ENCODE measurements around the gene DGKB. TPM values are rescaled to one million over a fixed set of nuclear protein-coding genes. Genes with fewer than 3 reads are reported as not detected.

DGKB gene
- total and polyA plus RNA-seq, 7 experiments from 2014 or later, result not detected

DNA sequence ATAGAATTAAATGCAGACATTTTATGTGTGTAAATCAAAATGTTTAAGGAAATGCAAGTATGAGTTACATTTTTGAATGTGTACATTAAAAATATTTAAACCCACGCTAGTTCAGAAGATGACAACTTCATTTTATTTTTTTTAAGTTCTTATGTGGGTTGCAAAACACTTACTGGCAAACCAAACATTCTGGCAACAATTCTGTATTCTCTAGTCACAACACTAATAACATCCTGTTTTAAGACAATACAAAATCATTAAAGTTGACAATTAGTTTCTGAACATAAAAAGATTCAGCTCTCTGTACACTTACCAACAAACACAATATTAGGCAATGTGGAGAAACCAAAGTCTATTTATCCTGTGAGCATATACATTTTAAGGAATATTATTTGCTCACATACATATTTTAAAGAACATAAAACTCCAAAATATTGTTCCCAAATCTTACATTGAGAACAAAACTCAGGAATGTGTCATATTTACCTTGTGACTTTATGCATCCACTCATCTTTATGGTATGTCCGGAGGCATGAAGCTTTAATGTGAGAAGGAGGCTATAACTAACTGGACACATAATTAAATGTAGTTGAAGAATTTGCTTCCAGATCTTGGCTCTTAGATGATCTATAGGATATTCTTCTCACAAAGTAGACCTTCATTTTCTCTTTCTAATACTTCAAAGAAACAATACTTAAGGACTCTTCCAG, 134.7 kb downstream of the DGKB start:
- no peaks in the 10 kb centered on the region for H3K4me1 Mint-ChIP-seq
- intact Hi-C loops (cut with micrococcal nuclease), result no loop called here
- POLR2A ChIA-PET, result no interaction called here
- no peaks in the 10 kb centered on the region for H3K36me3 Mint-ChIP-seq
- H3K36me3 ChIP-seq (ENCODE audit: control insufficient read depth in 2 of 3, insufficient read depth in 3 of 3, low read length in 3 of 3), result no peaks in the 10 kb centered on the region
- H3K4me1 ChIP-seq (ENCODE audit: control insufficient read depth in 2 of 2, insufficient read depth in 2 of 2, low read length in 2 of 2), result no peaks in the 10 kb centered on the region
- CTCF ChIA-PET, result no interaction called here
- H3K27ac ChIP-seq (ENCODE audit: low read depth, low read length), result no peak overlapping the region
- H3K4me3 Mint-ChIP-seq, result no peak overlapping the region
- DNase-seq, result no peak
- H3K9me3 Mint-ChIP-seq, result peaks cover 0 to 9% (median 3%) of the 10 kb centered on the region in 11 donors
- H3K9me3 ChIP-seq (ENCODE audit: control insufficient read depth in 2 of 3, low read length in 3 of 3), result no peaks in the 10 kb centered on the region
- no peaks in the 10 kb centered on the region for H3K27me3 Mint-ChIP-seq
- ATAC-seq, result no peak
- H3K4me3 ChIP-seq (ENCODE audit: low read length), result no peak overlapping the region
- H3K27ac Mint-ChIP-seq, result no peak overlapping the region
- H3K27me3 ChIP-seq (ENCODE audit: control insufficient read depth in 2 of 2, insufficient read depth in 2 of 2, low read length in 2 of 2), result no peaks in the 10 kb centered on the region

DNA sequence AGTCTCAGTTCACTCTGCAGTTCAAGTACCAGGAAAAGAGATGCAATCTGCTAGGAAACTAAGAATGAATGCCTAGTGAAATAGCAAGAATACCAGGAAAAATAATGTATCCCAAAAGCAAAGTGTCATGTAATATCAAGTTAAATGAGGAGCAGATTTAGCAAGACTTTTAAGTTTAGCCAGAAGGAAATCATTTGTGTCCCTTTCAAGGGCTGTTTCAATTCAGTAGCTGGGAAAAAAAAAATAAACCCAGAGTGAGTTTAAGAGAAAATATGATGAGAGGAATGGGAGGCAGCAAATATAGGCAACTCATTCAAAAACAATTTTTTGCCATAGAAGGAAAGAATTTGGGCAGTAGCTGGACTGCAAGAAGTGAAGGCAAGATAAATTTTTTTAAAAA, 135.8 kb downstream of the DGKB start:
- ChIA-PET POLR2A (interaction anchor here (0.6 kb wide), 1 partner anchor 373 kb away, joined by 6 read pairs; no protein-coding TSS in a partner anchor), CTCF (no interaction called here)
- H3K36me3 Mint-ChIP-seq, result no peaks in the 10 kb centered on the region
- H3K9me3 ChIP-seq (ENCODE audit: control insufficient read depth in 2 of 3, low read length in 3 of 3), result no peaks in the 10 kb centered on the region
- no peak overlapping the region for H3K27ac Mint-ChIP-seq
- no peak overlapping the region for H3K4me3 ChIP-seq (ENCODE audit: low read length)
- no peak for ATAC-seq
- no peak for DNase-seq
- H3K4me1 Mint-ChIP-seq, result no peaks in the 10 kb centered on the region
- intact Hi-C loops (cut with micrococcal nuclease), result no loop called here
- no peaks in the 10 kb centered on the region for H3K27me3 Mint-ChIP-seq
- H3K27ac ChIP-seq (ENCODE audit: low read depth, low read length), result no peak overlapping the region
- no peak overlapping the region for H3K4me3 Mint-ChIP-seq
- H3K9me3 Mint-ChIP-seq, result peaks cover 0 to 10% (median under 1%) of the 10 kb centered on the region in 11 donors
- no peaks in the 10 kb centered on the region for H3K36me3 ChIP-seq (ENCODE audit: control insufficient read depth in 2 of 3, insufficient read depth in 3 of 3, low read length in 3 of 3)
- H3K27me3 ChIP-seq (ENCODE audit: control insufficient read depth in 2 of 2, insufficient read depth in 2 of 2, low read length in 2 of 2), result no peaks in the 10 kb centered on the region
- no peaks in the 10 kb centered on the region for H3K4me1 ChIP-seq (ENCODE audit: control insufficient read depth in 2 of 2, insufficient read depth in 2 of 2, low read length in 2 of 2)

DNA sequence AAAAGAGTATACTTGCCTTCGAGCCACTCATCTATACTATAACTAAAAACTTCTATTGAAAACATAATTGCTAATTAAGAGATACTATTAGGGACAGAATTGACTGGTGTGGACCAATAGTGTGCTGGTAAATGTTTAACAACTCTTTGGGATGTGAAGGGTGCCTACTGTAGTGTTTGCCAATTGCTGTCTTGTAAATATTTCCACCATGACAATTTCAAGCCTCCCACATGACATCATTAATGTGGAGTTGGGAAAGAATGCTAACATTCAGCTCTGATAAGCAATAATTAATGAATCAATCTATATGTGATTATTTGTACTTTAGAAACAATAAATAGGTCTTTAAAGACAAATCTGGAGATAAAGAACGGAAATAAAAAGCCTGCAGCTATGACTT, 136.8 kb downstream of the DGKB start:
- CTCF ChIA-PET, result no interaction called here
- POLR2A ChIA-PET, result no interaction called here
- Mint-ChIP-seq H3K4me3 (no peak overlapping the region), H3K27ac (no peak overlapping the region), H3K27me3 (no peaks in the 10 kb centered on the region), H3K4me1 (no peaks in the 10 kb centered on the region), H3K9me3 (peaks cover 0 to 11% (median 3%) of the 10 kb centered on the region in 11 donors), H3K36me3 (no peaks in the 10 kb centered on the region)
- Histone ChIP-seq H3K36me3 (ENCODE audit: control insufficient read depth in 2 of 3, insufficient read depth in 3 of 3, low read length in 3 of 3) (no peaks in the 10 kb centered on the region), H3K27me3 (ENCODE audit: control insufficient read depth in 2 of 2, insufficient read depth in 2 of 2, low read length in 2 of 2) (no peaks in the 10 kb centered on the region), H3K4me3 (ENCODE audit: low read length) (no peak overlapping the region), H3K4me1 (ENCODE audit: control insufficient read depth in 2 of 2, insufficient read depth in 2 of 2, low read length in 2 of 2) (no peaks in the 10 kb centered on the region), H3K27ac (ENCODE audit: low read depth, low read length) (no peak overlapping the region), H3K9me3 (ENCODE audit: control insufficient read depth in 2 of 3, low read length in 3 of 3) (no peaks in the 10 kb centered on the region)
- no peak for ATAC-seq
- intact Hi-C loops (cut with micrococcal nuclease), result no loop called here
- no peak for DNase-seq

DNA sequence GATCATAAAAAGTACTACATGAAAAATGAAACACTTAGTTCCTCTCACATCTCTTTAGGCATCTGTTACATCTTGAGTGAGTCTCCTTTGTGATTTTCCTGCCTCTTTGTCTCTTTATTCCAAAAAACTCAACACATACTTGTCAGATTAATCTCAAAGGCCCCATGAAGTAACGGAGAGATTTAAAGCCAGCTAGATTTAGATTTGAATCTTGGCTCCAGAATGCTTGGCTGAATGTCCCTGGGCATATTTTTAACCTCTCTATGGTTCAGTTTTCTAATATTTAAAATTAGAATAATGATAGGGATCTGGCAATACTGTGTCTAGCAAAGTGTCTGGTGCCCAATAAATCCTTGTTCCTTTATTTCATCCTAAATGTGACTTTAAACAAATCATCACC, 140.0 kb downstream of the DGKB start:
- H3K4me1 Mint-ChIP-seq, result no peaks in the 10 kb centered on the region
- Histone ChIP-seq H3K4me1 (ENCODE audit: control insufficient read depth in 2 of 2, insufficient read depth in 2 of 2, low read length in 2 of 2) (no peaks in the 10 kb centered on the region), H3K4me3 (ENCODE audit: low read length) (no peak overlapping the region), H3K36me3 (ENCODE audit: control insufficient read depth in 2 of 3, insufficient read depth in 3 of 3, low read length in 3 of 3) (no peaks in the 10 kb centered on the region), H3K27ac (ENCODE audit: low read depth, low read length) (no peak overlapping the region), H3K9me3 (ENCODE audit: control insufficient read depth in 2 of 3, low read length in 3 of 3) (no peaks in the 10 kb centered on the region), H3K27me3 (ENCODE audit: control insufficient read depth in 2 of 2, insufficient read depth in 2 of 2, low read length in 2 of 2) (no peaks in the 10 kb centered on the region)
- DNase-seq (no peak), ATAC-seq (no peak)
- CTCF ChIA-PET, result no interaction called here
- H3K9me3 Mint-ChIP-seq, result peaks cover 0 to 9% (median 5%) of the 10 kb centered on the region in 11 donors
- intact Hi-C loops (cut with micrococcal nuclease), result no loop called here
- no peak overlapping the region for H3K4me3 Mint-ChIP-seq
- no peak overlapping the region for H3K27ac Mint-ChIP-seq
- POLR2A ChIA-PET, result no interaction called here
- no peaks in the 10 kb centered on the region for H3K36me3 Mint-ChIP-seq
- H3K27me3 Mint-ChIP-seq, result no peaks in the 10 kb centered on the region

DNA sequence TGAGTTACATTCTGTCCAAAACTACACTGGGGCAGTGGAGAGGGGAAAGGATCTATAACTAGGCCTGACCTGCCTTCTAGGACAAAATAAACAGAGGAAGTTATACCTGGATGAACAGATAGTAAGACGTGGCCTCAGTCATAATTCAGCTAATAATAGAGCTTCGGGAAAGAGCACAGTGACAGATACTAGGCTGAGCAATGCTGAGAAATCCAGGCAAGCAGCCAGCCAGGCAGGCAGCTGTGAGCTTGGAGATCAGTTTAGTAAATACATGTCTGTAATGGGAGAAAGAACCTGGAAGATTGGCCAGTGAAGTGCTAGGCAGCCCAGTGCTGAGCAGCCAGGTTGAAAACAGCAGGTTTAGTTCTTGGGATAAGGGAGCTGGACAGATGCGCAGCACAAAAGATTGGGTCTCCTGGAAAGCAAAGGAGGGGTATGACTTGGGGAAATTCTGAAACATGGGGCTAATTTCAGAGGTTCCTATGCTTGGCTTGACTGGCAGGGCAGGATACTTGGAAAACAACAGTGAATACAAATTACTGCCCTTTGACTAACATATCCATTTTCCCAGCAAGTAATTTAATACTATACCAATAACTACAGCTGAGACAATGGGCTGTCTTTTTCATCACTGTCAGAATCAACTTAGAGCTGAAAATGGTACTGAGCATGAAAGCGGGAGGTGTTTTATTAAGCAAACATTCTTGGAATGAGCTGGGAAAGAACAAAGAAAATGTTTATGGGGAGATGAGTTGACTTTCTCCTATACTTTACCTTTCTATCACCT, 140.8 kb downstream of the DGKB start:
- no peak overlapping the region for H3K27ac Mint-ChIP-seq
- DNase-seq, result no peak

DNA sequence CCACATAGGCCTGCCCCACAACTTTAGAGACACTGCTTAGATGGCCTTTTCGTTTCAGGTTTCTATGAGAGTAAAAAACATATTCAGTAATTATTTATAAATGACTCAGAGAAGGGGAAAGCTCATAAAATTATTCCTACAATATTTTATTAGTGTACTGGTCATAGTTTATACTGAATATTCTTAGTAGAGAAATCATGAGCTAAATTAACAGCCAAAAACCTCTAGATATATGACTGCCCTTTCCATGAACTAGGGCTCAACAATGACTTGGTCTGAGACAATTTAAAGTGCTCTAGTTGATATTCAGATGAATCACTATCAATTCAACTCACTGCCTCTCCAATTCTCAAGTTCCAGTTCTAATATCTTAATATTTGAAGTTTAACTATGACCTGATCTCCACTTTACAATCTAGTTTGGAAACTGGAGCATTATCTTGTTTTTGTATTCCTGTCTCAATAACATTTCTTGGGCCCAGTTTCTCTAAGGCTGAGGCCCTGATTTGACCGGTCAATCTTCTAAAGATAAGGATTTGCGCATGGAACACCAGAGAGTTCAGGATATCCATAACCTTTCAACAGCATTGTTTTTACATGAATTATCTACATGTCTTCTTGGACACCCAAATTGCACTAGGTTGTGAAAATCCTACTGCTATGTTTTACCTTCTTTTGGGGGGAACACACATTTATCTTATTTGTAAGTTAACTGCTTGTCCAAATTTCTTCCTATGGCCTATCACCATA, 141.6 kb downstream of the DGKB start:
- Mint-ChIP-seq H3K27me3 (no peaks in the 10 kb centered on the region), H3K9me3 (peaks cover 0 to 9% (median 5%) of the 10 kb centered on the region in 11 donors), H3K36me3 (no peaks in the 10 kb centered on the region), H3K4me1 (no peaks in the 10 kb centered on the region), H3K27ac (no peak overlapping the region), H3K4me3 (no peak overlapping the region)
- no peak for ATAC-seq
- CTCF ChIA-PET, result interaction anchor here (0.6 kb wide), 1 partner anchor 8 kb away, joined by 4 read pairs; no protein-coding TSS in a partner anchor
- Histone ChIP-seq H3K27ac (ENCODE audit: low read depth, low read length) (no peak overlapping the region), H3K9me3 (ENCODE audit: control insufficient read depth in 2 of 3, low read length in 3 of 3) (no peaks in the 10 kb centered on the region), H3K4me1 (ENCODE audit: control insufficient read depth in 2 of 2, insufficient read depth in 2 of 2, low read length in 2 of 2) (no peaks in the 10 kb centered on the region), H3K27me3 (ENCODE audit: control insufficient read depth in 2 of 2, insufficient read depth in 2 of 2, low read length in 2 of 2) (no peaks in the 10 kb centered on the region), H3K4me3 (ENCODE audit: low read length) (no peak overlapping the region), H3K36me3 (ENCODE audit: control insufficient read depth in 2 of 3, insufficient read depth in 3 of 3, low read length in 3 of 3) (no peaks in the 10 kb centered on the region)
- DNase-seq, result no peak
- POLR2A ChIA-PET, result no interaction called here
- intact Hi-C loops (cut with micrococcal nuclease), result no loop called here

More for the DNA sequence above, 140.8 kb downstream of the DGKB start:
- ATAC-seq, result no peak
- H3K36me3 Mint-ChIP-seq, result no peaks in the 10 kb centered on the region
- H3K27ac ChIP-seq (ENCODE audit: low read depth, low read length), result no peak overlapping the region
- no peak overlapping the region for H3K4me3 Mint-ChIP-seq
- H3K4me1 Mint-ChIP-seq, result no peaks in the 10 kb centered on the region
- POLR2A ChIA-PET, result no interaction called here
- H3K36me3 ChIP-seq (ENCODE audit: control insufficient read depth in 2 of 3, insufficient read depth in 3 of 3, low read length in 3 of 3), result no peaks in the 10 kb centered on the region
- intact Hi-C loops (cut with micrococcal nuclease), result no loop called here
- peaks cover 0 to 9% (median 5%) of the 10 kb centered on the region in 11 donors for H3K9me3 Mint-ChIP-seq
- no peaks in the 10 kb centered on the region for H3K9me3 ChIP-seq (ENCODE audit: control insufficient read depth in 2 of 3, low read length in 3 of 3)
- H3K27me3 Mint-ChIP-seq, result no peaks in the 10 kb centered on the region
- no peak overlapping the region for H3K4me3 ChIP-seq (ENCODE audit: low read length)
- H3K27me3 ChIP-seq (ENCODE audit: control insufficient read depth in 2 of 2, insufficient read depth in 2 of 2, low read length in 2 of 2), result no peaks in the 10 kb centered on the region
- no peaks in the 10 kb centered on the region for H3K4me1 ChIP-seq (ENCODE audit: control insufficient read depth in 2 of 2, insufficient read depth in 2 of 2, low read length in 2 of 2)
- CTCF ChIA-PET, result no interaction called here

Data from naive thymus-derived CD4-positive, alpha-beta T cell (primary cell).